GM18909 (cell line): Measurements from ENCODE around the gene VTN.
"Not testable (repeated sequence)": the region's sequence is repeated elsewhere in the genome, so short reads cannot be mapped to it uniquely, and the experiment has no call there.

Source experiments
- ATAC-seq: cut with Tn5 transposase; IDR thresholded peaks from one replicate; pipeline ENCODE4 v1.9.1; 2021; ENCODE audit warnings: mild to moderate bottlenecking; ENCODE audit not compliant: unreplicated experiment, poor library complexity

VTN gene

GRCh38 chr17:28345419-28346198, 24.5 kb downstream of the VTN start:
- no peak for ATAC-seq

- ATAC-seq: no peak
Observed at GRCh38 chr17:28344435-28344901, 25.6 kb downstream of the VTN start.

- ATAC-seq: no peak
Observed at GRCh38 chr17:28344011-28344410, 26.1 kb downstream of the VTN start.

GRCh38 chr17:28343491-28343932, 26.6 kb downstream of the VTN start:
- no peak for ATAC-seq

- no peak for ATAC-seq
Observed at GRCh38 chr17:28342313-28342712, 27.8 kb downstream of the VTN start.

GRCh38 chr17:28341516-28341915, 28.6 kb downstream of the VTN start:
- no peak for ATAC-seq

- no peak for ATAC-seq
Observed at GRCh38 chr17:28340374-28340773, 29.7 kb downstream of the VTN start.

- ATAC-seq: no peak
Observed at GRCh38 chr17:28339431-28339830, 30.7 kb downstream of the VTN start.

GRCh38 chr17:28338769-28339212, 31.3 kb downstream of the VTN start:
- not testable (repeated sequence) for ATAC-seq

- ATAC-seq: no peak
Observed at GRCh38 chr17:28338056-28338768, 31.9 kb downstream of the VTN start.

GRCh38 chr17:28335959-28336871, 33.9 kb downstream of the VTN start:
- no peak for ATAC-seq

GRCh38 chr17:28335201-28335958, 34.7 kb downstream of the VTN start, which contains the start of the genes IFT20 and TNFAIP1:
Gene IFT20, minus strand, starts transcription at chr17:28335472. Its CDS starts 3,487 bp downstream, at chr17:28331985.
Gene TNFAIP1, plus strand, starts transcription at chr17:28335761. Its CDS starts 3,761 bp downstream, at chr17:28339522.
- peak; percentile 97 for ATAC-seq

- no peak for ATAC-seq
Observed at GRCh38 chr17:28334666-28335200, 35.4 kb downstream of the VTN start.

- ATAC-seq: no peak
Observed at GRCh38 chr17:28334171-28334570, 35.9 kb downstream of the VTN start.

- ATAC-seq: no peak
Observed at GRCh38 chr17:28333083-28333746, 36.9 kb downstream of the VTN start.

- no peak for ATAC-seq
Observed at GRCh38 chr17:28331891-28332420, 38.2 kb downstream of the VTN start.

GRCh38 chr17:28330671-28331070, 39.4 kb downstream of the VTN start:
- ATAC-seq: no peak

- no peak for ATAC-seq
Observed at GRCh38 chr17:28328325-28328724, 41.8 kb downstream of the VTN start.
